Measurements from ENCODE around the gene MUC2.

DNA sequence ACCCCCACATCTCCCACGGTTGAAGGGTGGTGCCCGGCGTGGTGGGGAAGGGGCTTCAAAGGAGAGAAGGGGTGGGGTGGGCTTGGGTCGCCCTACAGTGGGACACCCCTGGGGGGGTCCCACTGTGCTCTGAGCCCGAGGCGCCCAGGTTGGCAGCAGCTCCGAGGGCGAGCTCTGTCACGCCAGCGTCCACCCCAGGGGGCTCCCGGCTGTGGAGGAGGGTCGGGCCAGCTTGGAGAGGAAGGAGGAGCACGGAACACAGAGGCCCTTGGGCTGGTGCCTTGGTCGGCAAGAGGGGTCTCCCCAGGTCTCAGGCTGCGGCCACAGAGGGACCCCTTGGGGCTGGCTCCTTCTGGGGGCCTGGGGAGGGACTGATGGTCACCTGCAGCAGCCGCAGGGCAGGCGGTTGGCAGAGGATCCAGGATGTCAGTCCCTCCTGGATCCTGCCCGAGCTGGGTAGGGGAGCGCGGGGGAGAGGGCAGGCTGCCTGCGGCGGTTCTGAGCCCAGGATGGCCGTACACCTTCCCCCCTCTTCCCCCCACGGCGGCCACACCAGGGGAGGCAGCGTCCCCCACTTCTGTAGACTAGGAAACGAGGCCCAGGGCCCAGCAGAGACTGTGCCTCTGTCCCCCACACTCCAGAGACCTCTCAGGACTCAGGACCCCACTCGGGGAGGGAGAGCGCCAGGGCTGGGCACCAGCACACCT, 38.9 kb upstream of the MUC2 start:
- TF ChIP-seq, protein P1, sequence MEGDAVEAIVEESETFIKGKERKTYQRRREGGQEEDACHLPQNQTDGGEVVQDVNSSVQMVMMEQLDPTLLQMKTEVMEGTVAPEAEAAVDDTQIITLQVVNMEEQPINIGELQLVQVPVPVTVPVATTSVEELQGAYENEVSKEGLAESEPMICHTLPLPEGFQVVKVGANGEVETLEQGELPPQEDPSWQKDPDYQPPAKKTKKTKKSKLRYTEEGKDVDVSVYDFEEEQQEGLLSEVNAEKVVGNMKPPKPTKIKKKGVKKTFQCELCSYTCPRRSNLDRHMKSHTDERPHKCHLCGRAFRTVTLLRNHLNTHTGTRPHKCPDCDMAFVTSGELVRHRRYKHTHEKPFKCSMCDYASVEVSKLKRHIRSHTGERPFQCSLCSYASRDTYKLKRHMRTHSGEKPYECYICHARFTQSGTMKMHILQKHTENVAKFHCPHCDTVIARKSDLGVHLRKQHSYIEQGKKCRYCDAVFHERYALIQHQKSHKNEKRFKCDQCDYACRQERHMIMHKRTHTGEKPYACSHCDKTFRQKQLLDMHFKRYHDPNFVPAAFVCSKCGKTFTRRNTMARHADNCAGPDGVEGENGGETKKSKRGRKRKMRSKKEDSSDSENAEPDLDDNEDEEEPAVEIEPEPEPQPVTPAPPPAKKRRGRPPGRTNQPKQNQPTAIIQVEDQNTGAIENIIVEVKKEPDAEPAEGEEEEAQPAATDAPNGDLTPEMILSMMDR (conservative IDR thresholded peaks at IDR 0.05; ENCODE audit: low read depth, low read length): no peak
- no peak for TF ChIP-seq EZH2 (IDR thresholded peaks at IDR 0.05; ENCODE audit: borderline replicate concordance, low read depth, low read length, poor library complexity, severe bottlenecking)
